ENCODE results near the gene MAN1C1.

- no peak for TF ChIP-seq CHD2 (IDR thresholded peaks at IDR 0.05; ENCODE audit: low read depth, low read length)
- no peak for TF ChIP-seq SP1 (CRISPR knock-in tag; IDR thresholded peaks at IDR 0.05)
- no peak for TF ChIP-seq ZNF609 (CRISPR knock-in tag; IDR thresholded peaks at IDR 0.05; ENCODE audit: borderline replicate concordance)
- TF ChIP-seq ZNF512 (tag; IDR thresholded peaks at IDR 0.05): no peak
- no peak for TF ChIP-seq CTCF (IDR thresholded peaks at IDR 0.05 in 2 of 3, conservative IDR thresholded peaks at IDR 0.05 in 1 of 3; ENCODE audit: insufficient read depth in 2 of 3, low read depth in 1 of 3, low read length in 3 of 3)
- no peak for TF ChIP-seq BRF2 (IDR thresholded peaks at IDR 0.05; ENCODE audit: borderline replicate concordance, insufficient read depth, insufficient read length)
Observed at GRCh38 chr1:25704267-25704691, 87.7 kb downstream of the MAN1C1 start.
